Gastroesophageal sphincter (tissue), 4 donors: Measurements from ENCODE around the gene CPSF6. TPM values are rescaled to one million over a fixed set of nuclear protein-coding genes. Genes with fewer than 3 reads are reported as not detected.

Source experiments
- ATAC-seq: fragments of 150-250 bp; one replicate; pipeline ENCODE4 v1.9.1; 2016; ENCODE audit warnings: mild to moderate bottlenecking, moderate library complexity
- H3K27ac ChIP-seq, 4 donors: fragments of 200-600 bp; sonication (generic) in 3 of 4; 1 replicate in 3 of 4; 2 replicates in 1 of 4; pipeline ENCODE4 v1.5.1; 2016 to 2019
- H3K27me3 ChIP-seq: fragments of 200-600 bp; sonication (generic); one replicate; pipeline ENCODE4 v1.5.1; 2019
- H3K36me3 ChIP-seq, 2 donors: fragments of 200-600 bp; sonication (generic); one replicate each; pipeline ENCODE4 v1.5.1; 2019; ENCODE audit warnings: control low read depth in 1 of 2
- H3K4me1 ChIP-seq, 3 donors: fragments of 200-600 bp; sonication (generic); 1 replicate in 2 of 3; 2 replicates in 1 of 3; pipeline ENCODE4 v1.5.1; 2016 to 2019; ENCODE audit warnings: control low read depth in 2 of 3
- H3K4me3 ChIP-seq, 2 donors: fragments of 200-600 bp; sonication (generic); one replicate each; pipeline ENCODE4 v1.5.1; 2019; ENCODE audit warnings: mild to moderate bottlenecking in 1 of 2, moderate library complexity in 1 of 2
- H3K9me3 ChIP-seq, 3 donors: fragments of 200-600 bp; sonication (generic); one replicate each; pipeline ENCODE4 v1.5.1; 2017 to 2019; ENCODE audit warnings: control low read depth in 2 of 3
- CTCF ChIP-seq, 4 experiments: fragments of 200-600 bp in 2 of 4; fragments of 450-650 bp in 2 of 4; sonication (generic) in 1 of 4; IDR thresholded peaks; one replicate each; pipeline ENCODE4 v1.5.1; 2017 to 2019; ENCODE audit warnings: antibody characterized with exemption in 4 of 4, mild to moderate bottlenecking in 2 of 4, moderate library complexity in 2 of 4
- EP300 ChIP-seq: sonication (generic); formaldehyde crosslinking; IDR thresholded peaks from one replicate; pipeline ENCODE4 v1.6.1; 2017; ENCODE audit warnings: antibody characterized with exemption, mild to moderate bottlenecking
- POLR2A ChIP-seq, 2 donors: fragments of 450-650 bp; IDR thresholded peaks; one replicate each; pipeline ENCODE4 v1.6.1; 2017; ENCODE audit warnings: antibody characterized with exemption in 2 of 2, mild to moderate bottlenecking in 2 of 2, moderate library complexity in 1 of 2
- POLR2AphosphoS5 ChIP-seq: sonication (generic); formaldehyde crosslinking; IDR thresholded peaks from one replicate; pipeline ENCODE4 v1.6.1; 2017; ENCODE audit warnings: antibody characterized with exemption
- WGBS, 2 donors: methylation state at CpG; one replicate each; pipeline ENCODE4 v1.1.5; 2018; ENCODE audit warnings: low coverage in 1 of 2; 5-methylcytosine and 5-hydroxymethylcytosine counted together
- total RNA-seq, 4 donors: library from RNA; depleted of rRNA; stranded (reverse); fragments of >200 nt; gene quantifications; one replicate each; pipeline ENCODE4 v1.1.0, GENCODE V29; 2016

The CPSF6 gene
- total RNA-seq, 4 donors from 2014 or later, result 25.8 to 41.1 (median 29.9) TPM

GRCh38 chr12:69278814-69279782 lies 39.7 kb downstream of the CPSF6 start:
- H3K27ac ChIP-seq, result no peak overlapping the region
- no peak for ATAC-seq
- no peak for TF ChIP-seq EP300
- TF ChIP-seq POLR2A (IDR thresholded peaks at IDR 0.05), result no peak
- TF ChIP-seq CTCF (IDR thresholded peaks at IDR 0.05), result no peak
- no peak for TF ChIP-seq POLR2AphosphoS5
- no peak overlapping the region for H3K4me3 ChIP-seq
- H3K9me3 ChIP-seq, result no peaks in the 10 kb centered on the region
- no peaks in the 10 kb centered on the region for H3K36me3 ChIP-seq
- H3K4me1 ChIP-seq, result peaks cover 0 to 18% (median 0%) of the 10 kb centered on the region in 3 donors
- no peaks in the 10 kb centered on the region for H3K27me3 ChIP-seq
- 79 to 84% methylated on average over 7 to 8 of the region's 8 CpGs for WGBS, 2 donors

- Histone ChIP-seq H3K4me1 (peaks cover 0 to 16% (median 0%) of the 10 kb centered on the region in 3 donors), H3K27me3 (peaks cover 8% of the 10 kb centered on the region), H3K27ac (no peak overlapping the region), H3K36me3 (no peaks in the 10 kb centered on the region), H3K4me3 (peak overlapping the region; percentile 22 to 37), H3K9me3 (no peaks in the 10 kb centered on the region)
- peak; percentile 79 for ATAC-seq
- 0 to 2% methylated on average over 10 to 19 of the region's 19 CpGs for WGBS, 2 donors
- TF ChIP-seq CTCF (IDR thresholded peaks at IDR 0.05) (peak in 3 of 4 experiments; percentile 10 to 22 (median 20)), POLR2A (IDR thresholded peaks at IDR 0.05) (no peak), POLR2AphosphoS5 (peak; percentile 48)
Measured at GRCh38 chr12:69284131-69284530, 44.8 kb downstream of the CPSF6 start.

GRCh38 chr12:69287556-69287955 lies 48.2 kb downstream of the CPSF6 start:
- Histone ChIP-seq H3K4me1 (peaks cover 0 to 20% (median 0%) of the 10 kb centered on the region in 3 donors), H3K4me3 (no peak overlapping the region), H3K27me3 (peaks cover 39% of the 10 kb centered on the region), H3K36me3 (no peaks in the 10 kb centered on the region), H3K9me3 (no peaks in the 10 kb centered on the region), H3K27ac (no peak overlapping the region)
- 44 to 50% methylated on average over 1 to 3 of the region's 3 CpGs for WGBS, 2 donors
- TF ChIP-seq CTCF (IDR thresholded peaks at IDR 0.05) (no peak), POLR2AphosphoS5 (no peak), POLR2A (IDR thresholded peaks at IDR 0.05) (no peak)
- no peak for ATAC-seq

GRCh38 chr12:69290545-69291277 lies 51.3 kb downstream of the CPSF6 start:
- ATAC-seq, result peak; percentile 55
- peaks cover 54% of the 10 kb centered on the region for H3K27me3 ChIP-seq
- 28 to 52% methylated on average over 5 to 8 of the region's 9 CpGs for WGBS, 2 donors
- H3K9me3 ChIP-seq, result no peaks in the 10 kb centered on the region
- H3K4me3 ChIP-seq, result no peak overlapping the region
- no peaks in the 10 kb centered on the region for H3K36me3 ChIP-seq
- H3K4me1 ChIP-seq, result peaks cover 0 to 5% (median 0%) of the 10 kb centered on the region in 3 donors
- TF ChIP-seq CTCF (IDR thresholded peaks at IDR 0.05) (peak; percentile 26 to 65 (median 50)), EP300 (no peak), POLR2A (IDR thresholded peaks at IDR 0.05) (no peak), POLR2AphosphoS5 (no peak)
- H3K27ac ChIP-seq, result no peak overlapping the region
